SK-N-SH (cell line): Measurements from ENCODE around the gene ORMDL2. TPM values are rescaled to one million over a fixed set of nuclear protein-coding genes. Genes with fewer than 3 reads are reported as not detected.
A peak's percentile ranks its signal among the peaks of the same experiment; 100 is the strongest.

Experiments
- CHD2 ChIP-seq: fragments of 150-350 bp; IDR thresholded peaks from 2 replicates; pipeline ENCODE4 v1.6.1; 2018; ENCODE audit warnings: low read length; ENCODE audit not compliant: partially characterized antibody
- EP300 ChIP-seq, 2 experiments: IDR thresholded peaks; 2 replicates each; pipeline versions ENCODE4 v1.4.0 to v1.6.1; 2012; ENCODE audit warnings: borderline replicate concordance in 1 of 2, low read depth in 1 of 2, low read length in 1 of 2
- EZH2phosphoT487 ChIP-seq: fragments of 200-600 bp; sonication (generic); IDR thresholded peaks from 2 replicates; pipeline ENCODE4 v1.6.1; 2017; ENCODE audit warnings: low read depth, mixed run types, mild to moderate bottlenecking, antibody characterized with exemption, moderate library complexity, borderline replicate concordance
- FOSL2 ChIP-seq: IDR thresholded peaks from 2 replicates; pipeline ENCODE4 v1.4.0; 2012; ENCODE audit warnings: low read depth, mild to moderate bottlenecking, moderate library complexity, borderline replicate concordance
- FOXJ3 ChIP-seq: sonication (generic); formaldehyde crosslinking; IDR thresholded peaks from 2 replicates; pipeline ENCODE4 v1.5.1; 2020; ENCODE audit warnings: mild to moderate bottlenecking, missing genetic modification reagents
- GATA2 ChIP-seq: sonication (generic); formaldehyde crosslinking; IDR thresholded peaks from 2 replicates; pipeline ENCODE4 v1.5.0; 2020; ENCODE audit warnings: mild to moderate bottlenecking, missing genetic modification reagents
- JUND ChIP-seq: IDR thresholded peaks from 2 replicates; pipeline ENCODE4 v1.4.0; 2012
- RAD21 ChIP-seq: IDR thresholded peaks from 2 replicates; pipeline ENCODE4 v1.6.1; 2012; ENCODE audit warnings: mild to moderate bottlenecking, low read length
- RCOR1 ChIP-seq: fragments of 150-350 bp; IDR thresholded peaks from 2 replicates; pipeline ENCODE4 v1.6.1; 2017; ENCODE audit warnings: antibody characterized with exemption, low read length
- RXRA ChIP-seq: IDR thresholded peaks from 2 replicates; pipeline ENCODE4 v1.4.0; 2012; ENCODE audit warnings: low read depth, mild to moderate bottlenecking, borderline replicate concordance
- SIN3A ChIP-seq: IDR thresholded peaks from 2 replicates; pipeline ENCODE4 v1.6.1; 2012; ENCODE audit warnings: low read depth, mild to moderate bottlenecking, low read length, moderate library complexity, borderline replicate concordance
- TAF1 ChIP-seq: IDR thresholded peaks from 2 replicates; pipeline ENCODE4 v1.6.1; 2012; ENCODE audit warnings: low read depth, mild to moderate bottlenecking, low read length, moderate library complexity, borderline replicate concordance
- YY1 ChIP-seq: IDR thresholded peaks from 2 replicates; pipeline ENCODE4 v1.4.0; 2012; ENCODE audit warnings: low read depth, mild to moderate bottlenecking
- polyA plus RNA-seq, 3 experiments: library from polyadenylated mRNA; depleted of rRNA; stranded (reverse); fragments of >200 nt; gene quantifications; 2 replicates each; pipeline ENCODE4 v1.2.3, GENCODE V29; 2012
- TF ChIP-seq, protein P1 (sequence below): fragments of 150-350 bp; IDR thresholded peaks from 2 replicates; pipeline ENCODE4 v1.6.1; 2017; ENCODE audit warnings: antibody characterized with exemption, low read length, low read depth, borderline replicate concordance
- TF ChIP-seq, protein P2 (sequence below): IDR thresholded peaks from 2 replicates; pipeline ENCODE4 v1.6.1; 2012; ENCODE audit warnings: mild to moderate bottlenecking, low read depth, low read length, moderate library complexity
- TF ChIP-seq, protein P3 (sequence below): IDR thresholded peaks from 2 replicates; pipeline ENCODE4; 2012

The ORMDL2 gene
- polyA plus RNA-seq, 1 of the 3 experiments (the other 2 are of a cell fraction), result 37.3 TPM

DNA sequence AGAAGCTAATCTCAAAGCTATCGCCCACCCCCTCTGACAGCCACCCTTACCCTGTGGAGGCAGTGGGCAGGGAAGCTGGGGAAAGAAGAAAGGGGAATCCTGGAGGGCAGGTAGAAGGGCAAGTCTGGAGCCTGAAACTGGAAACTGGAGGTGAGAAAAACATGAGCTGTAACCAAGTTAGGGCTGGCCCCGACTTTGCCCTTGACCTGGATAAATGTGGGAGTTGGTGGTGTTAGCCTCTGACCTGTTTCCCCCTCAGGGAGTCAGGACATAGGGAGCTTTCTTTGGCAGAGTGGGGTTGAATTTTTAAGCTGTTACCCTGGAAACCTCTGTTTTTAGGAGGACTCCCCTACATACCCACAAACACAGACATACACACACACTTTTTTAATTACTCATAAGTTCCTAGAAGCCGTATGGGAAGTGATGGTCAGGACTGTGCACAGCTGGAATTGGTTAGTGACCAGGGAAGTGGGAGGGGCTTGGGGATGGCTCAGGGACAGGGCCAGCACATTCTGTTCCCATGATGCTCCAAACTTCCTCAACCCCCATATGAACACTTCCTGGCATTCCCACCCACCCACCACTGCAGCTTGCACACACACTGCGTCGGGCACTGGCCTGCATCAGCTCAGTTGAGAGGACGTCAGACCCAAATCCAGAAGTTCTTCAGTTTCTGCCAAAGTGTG is 29.9 kb downstream of the ORMDL2 start (continued):
- TF ChIP-seq, protein P1, sequence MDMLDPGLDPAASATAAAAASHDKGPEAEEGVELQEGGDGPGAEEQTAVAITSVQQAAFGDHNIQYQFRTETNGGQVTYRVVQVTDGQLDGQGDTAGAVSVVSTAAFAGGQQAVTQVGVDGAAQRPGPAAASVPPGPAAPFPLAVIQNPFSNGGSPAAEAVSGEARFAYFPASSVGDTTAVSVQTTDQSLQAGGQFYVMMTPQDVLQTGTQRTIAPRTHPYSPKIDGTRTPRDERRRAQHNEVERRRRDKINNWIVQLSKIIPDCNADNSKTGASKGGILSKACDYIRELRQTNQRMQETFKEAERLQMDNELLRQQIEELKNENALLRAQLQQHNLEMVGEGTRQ, result no peak
- no peak for TF ChIP-seq FOXJ3 (CRISPR knock-in tag)
- no peak for TF ChIP-seq EZH2phosphoT487
- TF ChIP-seq RCOR1, result peak; percentile 70; the same call in 1 of the 2 replicates
- no peak; the same call in 1 of the 2 replicates for TF ChIP-seq JUND
- TF ChIP-seq, protein P2, sequence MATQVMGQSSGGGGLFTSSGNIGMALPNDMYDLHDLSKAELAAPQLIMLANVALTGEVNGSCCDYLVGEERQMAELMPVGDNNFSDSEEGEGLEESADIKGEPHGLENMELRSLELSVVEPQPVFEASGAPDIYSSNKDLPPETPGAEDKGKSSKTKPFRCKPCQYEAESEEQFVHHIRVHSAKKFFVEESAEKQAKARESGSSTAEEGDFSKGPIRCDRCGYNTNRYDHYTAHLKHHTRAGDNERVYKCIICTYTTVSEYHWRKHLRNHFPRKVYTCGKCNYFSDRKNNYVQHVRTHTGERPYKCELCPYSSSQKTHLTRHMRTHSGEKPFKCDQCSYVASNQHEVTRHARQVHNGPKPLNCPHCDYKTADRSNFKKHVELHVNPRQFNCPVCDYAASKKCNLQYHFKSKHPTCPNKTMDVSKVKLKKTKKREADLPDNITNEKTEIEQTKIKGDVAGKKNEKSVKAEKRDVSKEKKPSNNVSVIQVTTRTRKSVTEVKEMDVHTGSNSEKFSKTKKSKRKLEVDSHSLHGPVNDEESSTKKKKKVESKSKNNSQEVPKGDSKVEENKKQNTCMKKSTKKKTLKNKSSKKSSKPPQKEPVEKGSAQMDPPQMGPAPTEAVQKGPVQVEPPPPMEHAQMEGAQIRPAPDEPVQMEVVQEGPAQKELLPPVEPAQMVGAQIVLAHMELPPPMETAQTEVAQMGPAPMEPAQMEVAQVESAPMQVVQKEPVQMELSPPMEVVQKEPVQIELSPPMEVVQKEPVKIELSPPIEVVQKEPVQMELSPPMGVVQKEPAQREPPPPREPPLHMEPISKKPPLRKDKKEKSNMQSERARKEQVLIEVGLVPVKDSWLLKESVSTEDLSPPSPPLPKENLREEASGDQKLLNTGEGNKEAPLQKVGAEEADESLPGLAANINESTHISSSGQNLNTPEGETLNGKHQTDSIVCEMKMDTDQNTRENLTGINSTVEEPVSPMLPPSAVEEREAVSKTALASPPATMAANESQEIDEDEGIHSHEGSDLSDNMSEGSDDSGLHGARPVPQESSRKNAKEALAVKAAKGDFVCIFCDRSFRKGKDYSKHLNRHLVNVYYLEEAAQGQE, result no peak
- peak; percentile 71; the same call in 1 of the 2 replicates for TF ChIP-seq TAF1
- no peak for TF ChIP-seq RAD21
- no peak for TF ChIP-seq SIN3A
- no peak for TF ChIP-seq GATA2 (CRISPR knock-in tag)
- TF ChIP-seq, protein P3, sequence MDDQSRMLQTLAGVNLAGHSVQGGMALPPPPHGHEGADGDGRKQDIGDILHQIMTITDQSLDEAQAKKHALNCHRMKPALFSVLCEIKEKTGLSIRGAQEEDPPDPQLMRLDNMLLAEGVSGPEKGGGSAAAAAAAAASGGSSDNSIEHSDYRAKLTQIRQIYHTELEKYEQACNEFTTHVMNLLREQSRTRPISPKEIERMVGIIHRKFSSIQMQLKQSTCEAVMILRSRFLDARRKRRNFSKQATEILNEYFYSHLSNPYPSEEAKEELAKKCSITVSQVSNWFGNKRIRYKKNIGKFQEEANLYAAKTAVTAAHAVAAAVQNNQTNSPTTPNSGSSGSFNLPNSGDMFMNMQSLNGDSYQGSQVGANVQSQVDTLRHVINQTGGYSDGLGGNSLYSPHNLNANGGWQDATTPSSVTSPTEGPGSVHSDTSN, result no peak
- TF ChIP-seq YY1, result no peak
- no peak; the same call in 1 of the 2 replicates for TF ChIP-seq RXRA
- no peak; a peak in 1 of 4 replicates for TF ChIP-seq EP300 (IDR thresholded peaks at IDR 0.05; ENCODE audit: borderline replicate concordance in 1 of 2, low read depth in 1 of 2, low read length in 1 of 2)
- peak; percentile 45 for TF ChIP-seq CHD2
- no peak for TF ChIP-seq FOSL2
